Nephron progenitor cell (in vitro differentiated cells): ENCODE measurements around the gene KIF25.

ENCODE experiments used
- DNase-seq: peaks from one replicate; pipeline ENCODE4 v3.0.0; 2021
- H3K27ac Mint-ChIP-seq: 2 replicates; pipeline ENCODE4 v1.8.0; 2021; ENCODE audit warnings: mild to moderate bottlenecking, moderate library complexity, mixed read lengths
- H3K27me3 Mint-ChIP-seq: 2 replicates; pipeline ENCODE4 v1.8.0; 2021; ENCODE audit warnings: mild to moderate bottlenecking, low read depth, mixed read lengths; ENCODE audit not compliant: poor library complexity
- H3K36me3 Mint-ChIP-seq: 2 replicates; pipeline ENCODE4 v1.8.0; 2021; ENCODE audit warnings: low read depth, mixed read lengths
- H3K4me1 Mint-ChIP-seq: 2 replicates; pipeline ENCODE4 v1.8.0; 2021; ENCODE audit warnings: mixed read lengths
- H3K4me3 Mint-ChIP-seq: 2 replicates; pipeline ENCODE4 v1.8.0; 2021; ENCODE audit warnings: mild to moderate bottlenecking, moderate library complexity, mixed read lengths
- H3K9me3 Mint-ChIP-seq: 2 replicates; pipeline ENCODE4 v1.8.0; 2021; ENCODE audit warnings: mild to moderate bottlenecking, moderate library complexity, mixed read lengths
- CTCF ChIP-seq: fragments of 200-600 bp; sonication (generic); IDR thresholded peaks from 2 replicates; pipeline ENCODE4 v1.5.0; 2021; ENCODE audit warnings: antibody characterized with exemption

Gene KIF25

DNA sequence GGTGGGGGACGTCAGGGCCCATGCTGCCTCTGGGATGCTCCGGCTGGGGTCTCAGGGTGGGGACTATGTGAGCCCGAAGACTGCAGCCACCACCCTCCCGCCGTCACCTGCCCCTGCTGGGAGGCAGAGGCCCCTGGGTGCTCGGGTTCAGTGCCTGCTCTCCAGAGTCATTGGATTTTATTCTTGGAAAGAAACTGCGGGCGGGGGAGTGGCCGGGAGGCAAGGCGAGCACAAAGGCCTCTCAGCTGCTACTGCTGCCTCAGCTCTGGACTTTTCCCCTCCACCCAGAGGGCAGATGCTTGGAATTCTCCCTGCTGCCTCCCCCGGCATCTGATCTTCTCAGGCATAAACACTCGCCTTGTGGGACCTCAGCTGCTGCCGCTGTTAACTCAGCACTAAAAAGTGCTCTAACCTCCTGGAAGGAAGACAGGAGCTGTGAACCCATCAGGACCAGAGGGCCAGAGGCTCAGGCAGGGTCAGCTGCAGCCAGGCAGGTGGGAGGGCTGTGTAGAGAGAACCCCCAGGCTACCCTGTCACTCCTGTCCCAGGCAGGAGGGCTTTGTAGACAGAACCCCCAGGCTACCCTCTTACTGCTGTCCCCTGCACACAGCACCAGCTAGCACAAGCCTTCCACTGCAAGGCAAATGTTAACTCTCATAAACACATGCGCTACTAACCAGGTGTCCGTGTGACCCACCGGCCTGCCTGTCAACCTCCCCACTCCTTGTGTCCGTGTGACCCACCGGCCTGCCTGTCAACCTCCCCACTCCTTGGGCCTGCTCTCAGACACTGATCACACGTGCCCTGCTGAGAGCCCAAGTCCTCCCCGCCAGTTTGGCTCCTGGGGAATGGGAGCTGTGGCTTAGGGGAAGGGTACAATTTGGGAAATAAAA is 90.9 kb downstream of the KIF25 start:
- H3K4me3 Mint-ChIP-seq: peak overlapping the region; percentile 15
- peak; percentile 67 for DNase-seq
- peaks cover 73% of the 10 kb centered on the region for H3K4me1 Mint-ChIP-seq
- no peak for TF ChIP-seq CTCF
- H3K27me3 Mint-ChIP-seq: peaks cover 13% of the 10 kb centered on the region
- H3K27ac Mint-ChIP-seq: peak overlapping the region; percentile 74
- no peaks in the 10 kb centered on the region for H3K36me3 Mint-ChIP-seq
- H3K9me3 Mint-ChIP-seq: no peaks in the 10 kb centered on the region

DNA sequence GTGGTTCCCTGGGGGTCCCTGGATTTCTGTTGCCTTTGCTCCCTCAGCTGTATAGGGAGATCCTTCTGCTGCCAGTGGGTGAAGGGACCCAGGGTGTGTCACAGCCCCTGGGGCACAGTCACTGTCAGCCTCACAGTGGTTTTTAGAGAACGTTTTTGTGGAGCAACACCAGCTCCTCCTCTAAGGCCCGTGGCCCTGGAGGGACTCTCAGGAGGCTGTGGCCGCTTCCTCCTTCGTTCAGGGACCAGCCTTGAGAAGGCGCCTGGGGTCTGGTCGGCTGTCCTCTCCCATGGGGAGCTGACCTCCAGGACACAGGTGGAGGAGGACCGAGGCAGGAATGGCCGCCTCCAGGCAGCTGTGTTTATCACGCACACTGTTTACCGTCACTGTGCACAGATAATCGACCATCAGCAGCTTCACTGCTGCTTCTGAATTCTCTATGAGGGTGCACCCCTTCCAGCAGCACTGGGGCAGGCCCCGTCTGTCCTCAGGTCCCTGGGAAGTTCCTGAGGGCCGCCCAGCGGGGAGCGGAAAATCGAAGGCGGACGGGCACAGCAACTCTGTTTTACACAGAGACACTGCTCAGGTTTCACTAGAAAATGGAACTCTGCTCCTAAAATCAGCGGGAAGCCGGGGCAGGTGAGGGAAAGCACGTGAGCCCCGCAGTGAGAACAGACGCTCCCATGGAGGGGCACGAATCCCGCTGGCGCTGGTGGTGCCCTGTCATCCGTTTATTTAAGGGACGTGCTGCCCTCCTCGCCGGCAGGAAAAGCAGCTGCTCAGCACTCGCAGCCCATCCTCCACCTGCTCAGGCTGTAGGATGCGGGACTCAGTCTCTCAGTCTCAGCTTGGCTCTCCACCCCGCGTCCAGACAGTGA is 92.0 kb downstream of the KIF25 start:
- TF ChIP-seq CTCF: no peak
- H3K27ac Mint-ChIP-seq: no peak overlapping the region
- H3K27me3 Mint-ChIP-seq: peaks cover 9% of the 10 kb centered on the region
- DNase-seq: no peak
- peaks cover 68% of the 10 kb centered on the region for H3K4me1 Mint-ChIP-seq
- H3K9me3 Mint-ChIP-seq: no peaks in the 10 kb centered on the region
- no peaks in the 10 kb centered on the region for H3K36me3 Mint-ChIP-seq
- H3K4me3 Mint-ChIP-seq: no peak overlapping the region

DNA sequence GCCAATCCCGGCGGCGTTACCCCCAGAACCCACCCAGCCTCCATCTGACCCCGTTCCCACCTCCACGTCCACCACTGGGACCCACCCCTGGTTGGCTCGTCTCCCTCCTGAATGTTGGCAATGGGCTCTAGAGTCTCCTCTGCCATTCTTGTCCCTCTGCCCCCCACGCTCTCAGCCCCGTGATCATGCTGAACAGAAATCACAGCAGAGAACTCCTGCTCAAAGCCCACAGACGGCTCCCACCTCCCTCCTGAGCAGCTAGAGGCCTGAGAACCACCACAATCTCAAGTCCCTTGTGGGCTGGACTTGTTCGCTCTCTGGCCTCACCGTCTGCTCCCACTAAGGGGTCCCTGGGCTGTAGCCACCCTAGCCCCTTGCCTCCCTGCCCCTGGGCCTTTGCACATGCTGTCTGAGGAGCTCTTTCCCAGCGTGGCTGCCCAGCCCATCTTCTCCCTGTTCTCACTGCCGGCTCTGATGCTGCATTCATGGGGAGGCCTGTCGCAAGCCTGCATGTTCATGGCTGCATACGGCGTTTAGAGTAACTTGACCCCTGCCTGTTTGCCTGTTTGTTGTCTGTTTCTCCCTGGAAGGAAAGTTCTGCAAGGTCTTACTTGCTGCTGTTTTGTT is 92.7 kb downstream of the KIF25 start:
- Mint-ChIP-seq H3K9me3 (no peaks in the 10 kb centered on the region), H3K36me3 (no peaks in the 10 kb centered on the region), H3K27ac (no peak overlapping the region), H3K4me1 (peaks cover 68% of the 10 kb centered on the region), H3K27me3 (peaks cover 9% of the 10 kb centered on the region), H3K4me3 (no peak overlapping the region)
- no peak for TF ChIP-seq CTCF
- DNase-seq: no peak

- no peaks in the 10 kb centered on the region for H3K36me3 Mint-ChIP-seq
These were observed 93.2 kb downstream of the KIF25 start for GRCh38 chr6:168090706-168091105.

More at GRCh38 chr6:168090706-168091105, 93.2 kb downstream of the KIF25 start:
- Mint-ChIP-seq H3K4me3 (no peak overlapping the region), H3K4me1 (peaks cover 68% of the 10 kb centered on the region), H3K27ac (no peak overlapping the region), H3K27me3 (peaks cover 9% of the 10 kb centered on the region), H3K9me3 (no peaks in the 10 kb centered on the region)
- TF ChIP-seq CTCF: no peak
- DNase-seq: no peak
